Measurements from ENCODE around the gene NMS.

The NMS gene

DNA sequence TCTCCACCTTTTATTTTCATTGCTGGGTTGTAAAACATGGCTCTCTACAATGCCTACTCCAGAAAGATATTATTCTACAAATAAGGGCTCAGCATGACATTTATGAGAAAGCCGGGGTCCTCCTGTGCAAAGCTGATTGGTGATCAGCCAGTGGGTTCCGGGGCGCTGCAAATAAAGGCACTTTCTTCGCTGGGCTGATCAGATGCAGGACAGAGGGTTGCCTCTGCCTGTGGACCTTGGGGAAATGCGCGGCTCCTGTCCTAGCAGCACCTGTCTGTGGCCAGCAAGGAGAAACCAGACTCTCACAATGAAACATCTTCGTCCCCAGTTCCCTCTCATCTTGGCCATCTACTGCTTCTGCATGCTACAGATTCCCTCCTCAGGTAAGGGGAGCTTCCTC, at the start of gene NMS:
Gene NMS, plus strand, starts transcription at position 301 of the 400 bp plus-strand sequence. Its CDS starts 7 bp downstream, at position 308.
- Histone ChIP-seq H3K4me3 (ENCODE audit: low read depth, low read length) (no peak within 1 kb of the TSS), H3K9me3 (ENCODE audit: severe bottlenecking) (no peaks in the 10 kb centered on the region), H3K27me3 (ENCODE audit: insufficient read depth, low read depth, severe bottlenecking) (peaks cover 12% of the 10 kb centered on the region), H3K36me3 (no peaks in the 10 kb centered on the region), H3K27ac (no peak within 1 kb of the TSS)
- no peak for TF ChIP-seq CTCF (IDR thresholded peaks at IDR 0.05; ENCODE audit: low read depth, low read length)
- no peak for DNase-seq

DNA sequence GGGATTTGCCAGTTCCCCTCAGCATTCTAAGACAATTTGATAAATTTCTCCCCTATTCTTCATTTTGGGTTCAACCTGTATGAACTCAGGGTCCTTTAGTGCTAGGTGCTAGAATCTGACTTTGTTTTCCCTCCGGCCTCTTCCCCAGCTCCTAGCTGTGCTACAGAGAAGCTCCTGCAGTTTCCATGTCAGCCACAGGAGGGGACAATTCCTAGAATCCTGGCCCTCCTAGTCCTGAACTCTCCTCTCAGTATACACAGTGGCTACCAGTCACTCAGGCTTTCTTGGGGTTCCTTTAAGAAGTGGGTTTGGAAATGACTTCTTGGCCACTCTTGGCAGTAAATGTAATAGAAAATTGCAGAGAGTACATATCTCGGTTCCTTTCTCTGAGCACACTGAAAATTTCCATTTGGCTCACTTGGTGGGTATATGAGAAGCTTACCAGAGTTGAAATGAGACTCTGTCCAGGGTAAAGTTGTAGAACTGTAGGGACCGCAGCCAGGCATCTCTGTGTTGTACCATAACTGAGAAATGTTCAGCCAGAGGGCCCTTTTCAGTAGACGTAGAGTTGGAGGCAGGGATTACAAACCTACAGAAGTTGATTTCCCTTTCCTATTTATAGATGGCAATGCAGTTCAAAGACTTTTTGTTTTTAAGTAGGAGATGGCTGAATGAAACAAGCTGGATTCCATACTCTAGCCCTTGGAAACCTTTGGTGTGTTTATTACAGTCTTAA, 47.8 kb upstream of the NMS start:
- no peaks in the 10 kb centered on the region for H3K27me3 ChIP-seq (ENCODE audit: insufficient read depth, low read depth, severe bottlenecking)
- H3K36me3 ChIP-seq, result no peaks in the 10 kb centered on the region
- no peak overlapping the region for H3K4me3 ChIP-seq (ENCODE audit: low read depth, low read length)
- no peak overlapping the region for H3K27ac ChIP-seq
- peak; percentile 55 for DNase-seq
- peak; percentile 64 for TF ChIP-seq CTCF (IDR thresholded peaks at IDR 0.05; ENCODE audit: low read depth, low read length)
- H3K9me3 ChIP-seq (ENCODE audit: severe bottlenecking), result no peaks in the 10 kb centered on the region

- no peak for DNase-seq
- TF ChIP-seq CTCF (IDR thresholded peaks at IDR 0.05; ENCODE audit: low read depth, low read length), result no peak
- Histone ChIP-seq H3K27me3 (ENCODE audit: insufficient read depth, low read depth, severe bottlenecking) (no peaks in the 10 kb centered on the region), H3K4me3 (ENCODE audit: low read depth, low read length) (no peak overlapping the region), H3K9me3 (ENCODE audit: severe bottlenecking) (no peaks in the 10 kb centered on the region), H3K36me3 (no peaks in the 10 kb centered on the region), H3K27ac (no peak overlapping the region)
Measured at GRCh38 chr2:100423631-100424030, 46.7 kb upstream of the NMS start.

DNA sequence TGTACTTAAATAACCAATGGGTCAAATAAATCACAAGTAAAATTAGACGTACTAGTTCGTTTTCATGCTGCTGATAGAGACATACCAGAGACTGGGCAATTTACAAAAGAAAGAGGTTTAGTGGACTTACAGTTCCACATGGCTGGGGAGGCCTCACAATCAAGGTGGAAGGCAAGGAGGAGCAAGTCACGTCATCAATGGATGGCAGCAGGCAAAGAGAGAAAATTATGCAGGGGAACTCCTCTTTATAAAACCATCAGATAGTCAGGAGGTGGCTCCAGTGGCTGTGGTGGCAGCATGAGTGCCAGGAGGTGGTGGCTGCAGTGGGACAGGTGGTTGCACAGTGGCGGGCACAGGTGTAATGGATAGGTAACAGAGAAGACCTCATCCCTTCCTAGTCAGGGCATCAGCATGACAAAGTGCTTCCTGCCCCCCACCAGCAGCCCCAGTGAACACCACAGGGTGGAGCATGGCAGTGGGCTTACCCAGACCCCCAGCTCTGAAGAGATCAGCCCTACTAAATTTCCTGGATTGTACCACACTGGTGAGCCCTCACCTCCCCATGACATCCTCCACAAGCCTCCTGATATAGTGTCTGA, 45.9 kb upstream of the NMS start:
- DNase-seq, result no peak
- H3K4me3 ChIP-seq (ENCODE audit: low read depth, low read length), result no peak overlapping the region
- H3K36me3 ChIP-seq, result no peaks in the 10 kb centered on the region
- no peak overlapping the region for H3K27ac ChIP-seq
- no peaks in the 10 kb centered on the region for H3K27me3 ChIP-seq (ENCODE audit: insufficient read depth, low read depth, severe bottlenecking)
- no peak for TF ChIP-seq CTCF (IDR thresholded peaks at IDR 0.05; ENCODE audit: low read depth, low read length)
- H3K9me3 ChIP-seq (ENCODE audit: severe bottlenecking), result no peaks in the 10 kb centered on the region

- Histone ChIP-seq H3K36me3 (no peaks in the 10 kb centered on the region), H3K27me3 (ENCODE audit: insufficient read depth, low read depth, severe bottlenecking) (no peaks in the 10 kb centered on the region), H3K27ac (no peak overlapping the region), H3K4me3 (ENCODE audit: low read depth, low read length) (no peak overlapping the region), H3K9me3 (ENCODE audit: severe bottlenecking) (no peaks in the 10 kb centered on the region)
- no peak for TF ChIP-seq CTCF (IDR thresholded peaks at IDR 0.05; ENCODE audit: low read depth, low read length)
- no peak for DNase-seq
Measured at GRCh38 chr2:100425107-100425506, 45.2 kb upstream of the NMS start.
